ENCODE results near the gene RFX4. TPM values are rescaled to one million over a fixed set of nuclear protein-coding genes. Genes with fewer than 3 reads are reported as not detected.

RFX4 gene
- total RNA-seq, 2 experiments from 2014 or later = not detected

DNA sequence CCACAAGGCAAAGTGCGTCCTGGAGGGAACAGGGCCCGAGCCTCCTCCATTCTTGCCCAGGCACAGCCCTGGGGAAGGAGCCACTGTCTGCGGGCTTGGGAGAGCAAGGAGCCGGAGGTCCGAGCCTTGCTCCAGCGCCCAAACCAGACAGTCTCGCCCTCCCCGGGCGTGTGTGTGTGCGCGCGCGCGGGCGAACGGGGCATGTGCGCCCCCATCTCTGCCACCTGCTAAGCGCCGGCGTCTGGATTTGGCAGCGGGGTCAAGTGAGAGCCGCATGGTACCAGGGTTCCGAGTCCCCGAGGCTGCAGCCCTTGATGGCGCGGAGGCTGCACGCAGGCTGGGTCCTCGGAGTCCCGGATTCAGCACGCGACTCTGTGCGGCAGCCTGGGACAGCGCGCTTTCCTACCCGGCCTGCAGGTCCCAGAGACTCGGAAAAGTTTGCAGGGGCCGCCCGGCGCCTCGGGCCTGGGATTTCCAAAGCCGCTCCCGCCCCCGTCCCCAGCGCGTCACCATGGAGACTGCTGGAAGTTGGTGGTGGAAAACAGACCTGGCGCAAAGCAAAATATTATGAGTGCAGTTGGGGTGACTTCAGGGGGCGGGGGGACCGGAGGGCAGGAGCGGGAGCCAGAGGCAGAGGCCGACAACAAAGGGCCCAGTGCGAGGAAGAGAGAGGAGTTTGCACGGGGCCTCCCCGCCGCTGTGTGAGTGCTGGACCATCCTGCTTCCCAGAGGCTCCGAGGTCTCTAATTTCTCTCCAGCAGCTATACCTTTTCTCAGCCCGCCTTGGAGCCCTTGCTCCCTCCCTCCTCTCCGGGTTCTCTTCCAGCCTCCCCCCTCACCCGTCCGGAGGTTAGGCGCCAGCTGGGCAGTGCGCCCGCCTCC, 4.2 kb downstream of the RFX4 start:
- no peaks in the 10 kb centered on the region for H3K36me3 ChIP-seq (ENCODE audit: insufficient read depth, low read length)
- DNase-seq (ENCODE audit: low spot score) = no peak
- BruUV-seq (replicated peaks) = no TSS peak

GRCh38 chr12:106588771-106589170, 6.0 kb downstream of the RFX4 start:
- no peaks in the 10 kb centered on the region for H3K79me2 ChIP-seq (ENCODE audit: insufficient read depth, low read depth, low read length)
- no peak overlapping the region for H2AFZ ChIP-seq (ENCODE audit: low read length)
- TF ChIP-seq EZH2phosphoT487 (IDR thresholded peaks at IDR 0.05; ENCODE audit: borderline replicate concordance, low read depth, low read length) = no peak
- TF ChIP-seq CTCF (conservative IDR thresholded peaks at IDR 0.05; ENCODE audit: low read length) = no peak
- no peak overlapping the region for H3K27ac ChIP-seq (ENCODE audit: low read depth, low read length, poor library complexity, severe bottlenecking)
- H3K4me3 ChIP-seq (ENCODE audit: low read depth, low read length, poor library complexity, severe bottlenecking) = no peak overlapping the region
- intact Hi-C loops (cut with micrococcal nuclease; ENCODE audit: unreplicated experiment) = no loop called here
- H3K36me3 ChIP-seq (ENCODE audit: insufficient read depth, low read length) = no peaks in the 10 kb centered on the region
- no peak for DNase-seq (ENCODE audit: low spot score)
- no peaks in the 10 kb centered on the region for H4K20me1 ChIP-seq (ENCODE audit: insufficient read depth, low read length)
- no peak overlapping the region for H3K4me2 ChIP-seq (ENCODE audit: low read length)
- no peaks in the 10 kb centered on the region for H3K9me3 ChIP-seq (ENCODE audit: low read length)
- ChIA-PET POLR2A (no interaction called here), CTCF (ENCODE audit: unreplicated experiment) (no interaction called here)
- no peaks in the 10 kb centered on the region for H3K9me2 ChIP-seq (ENCODE audit: insufficient read depth, low read length)
- no TSS peak for BruUV-seq (replicated peaks)
- no peaks in the 10 kb centered on the region for H3K4me1 ChIP-seq (ENCODE audit: insufficient read depth, low read length, poor library complexity, severe bottlenecking)

More for the DNA sequence above, 4.2 kb downstream of the RFX4 start:
- H3K27ac ChIP-seq (ENCODE audit: low read depth, low read length, poor library complexity, severe bottlenecking) = no peak overlapping the region
- no peaks in the 10 kb centered on the region for H3K9me3 ChIP-seq (ENCODE audit: low read length)
- no peak overlapping the region for H3K4me2 ChIP-seq (ENCODE audit: low read length)
- no peak for TF ChIP-seq EZH2phosphoT487 (IDR thresholded peaks at IDR 0.05; ENCODE audit: borderline replicate concordance, low read depth, low read length)
- no peak for TF ChIP-seq CTCF (conservative IDR thresholded peaks at IDR 0.05; ENCODE audit: low read length)
- CTCF ChIA-PET (ENCODE audit: unreplicated experiment) = no interaction called here
- POLR2A ChIA-PET = no interaction called here
- H3K4me3 ChIP-seq (ENCODE audit: low read depth, low read length, poor library complexity, severe bottlenecking) = no peak overlapping the region
- no peaks in the 10 kb centered on the region for H3K4me1 ChIP-seq (ENCODE audit: insufficient read depth, low read length, poor library complexity, severe bottlenecking)
- no peaks in the 10 kb centered on the region for H3K79me2 ChIP-seq (ENCODE audit: insufficient read depth, low read depth, low read length)
- H4K20me1 ChIP-seq (ENCODE audit: insufficient read depth, low read length) = no peaks in the 10 kb centered on the region
- no peaks in the 10 kb centered on the region for H3K9me2 ChIP-seq (ENCODE audit: insufficient read depth, low read length)
- intact Hi-C loops (cut with micrococcal nuclease; ENCODE audit: unreplicated experiment) = no loop called here
- no peak overlapping the region for H2AFZ ChIP-seq (ENCODE audit: low read length)

DNA sequence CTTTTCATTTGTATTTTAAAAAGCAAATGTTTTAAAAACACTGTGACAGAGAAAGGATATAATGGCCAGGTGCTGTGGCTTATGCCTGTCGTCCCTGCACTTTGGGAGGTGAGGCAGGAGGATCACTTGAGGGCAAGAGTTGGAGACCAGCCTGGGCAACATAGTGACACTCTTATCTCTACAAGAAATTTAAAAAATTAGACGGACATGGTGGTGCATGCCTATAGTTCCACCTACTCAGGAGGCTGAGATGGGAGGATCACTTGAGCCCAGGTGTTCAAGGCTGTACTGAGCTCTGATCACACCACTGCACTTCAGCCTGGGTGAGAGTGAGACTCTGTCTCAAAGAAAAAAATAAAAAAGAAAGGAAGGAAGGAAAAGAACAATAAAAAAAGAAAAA, 7.8 kb downstream of the RFX4 start:
- H3K36me3 ChIP-seq (ENCODE audit: insufficient read depth, low read length) = no peaks in the 10 kb centered on the region
- no peak overlapping the region for H2AFZ ChIP-seq (ENCODE audit: low read length)
- H3K9me3 ChIP-seq (ENCODE audit: low read length) = no peaks in the 10 kb centered on the region
- H3K4me1 ChIP-seq (ENCODE audit: insufficient read depth, low read length, poor library complexity, severe bottlenecking) = no peaks in the 10 kb centered on the region
- no peak overlapping the region for H3K4me3 ChIP-seq (ENCODE audit: low read depth, low read length, poor library complexity, severe bottlenecking)
- ChIA-PET POLR2A (interaction anchor here (0.7 kb wide), 2 partner anchors 11 to 1934 kb away, joined by 3 read pairs; no protein-coding TSS in a partner anchor), CTCF (ENCODE audit: unreplicated experiment) (no interaction called here)
- H3K4me2 ChIP-seq (ENCODE audit: low read length) = no peak overlapping the region
- no peaks in the 10 kb centered on the region for H4K20me1 ChIP-seq (ENCODE audit: insufficient read depth, low read length)
- intact Hi-C loops (cut with micrococcal nuclease; ENCODE audit: unreplicated experiment) = no loop called here
- H3K79me2 ChIP-seq (ENCODE audit: insufficient read depth, low read depth, low read length) = no peaks in the 10 kb centered on the region
- DNase-seq (ENCODE audit: low spot score) = no peak
- H3K27ac ChIP-seq (ENCODE audit: low read depth, low read length, poor library complexity, severe bottlenecking) = no peak overlapping the region
- H3K9me2 ChIP-seq (ENCODE audit: insufficient read depth, low read length) = no peaks in the 10 kb centered on the region
- no TSS peak for BruUV-seq (replicated peaks)
- TF ChIP-seq EZH2phosphoT487 (IDR thresholded peaks at IDR 0.05; ENCODE audit: borderline replicate concordance, low read depth, low read length) = no peak
- TF ChIP-seq CTCF (conservative IDR thresholded peaks at IDR 0.05; ENCODE audit: low read length) = no peak
